Measurements from ENCODE around the gene DCTN3.

The DCTN3 gene

GRCh38 chr9:34623374-34624235 is 3.3 kb upstream of the DCTN3 start:
- DNase-seq (ENCODE audit: low read depth in 2 of 2): no peak

- no peak for DNase-seq (ENCODE audit: low read depth in 2 of 2)
These were observed 5.2 kb downstream of the DCTN3 start for GRCh38 chr9:34615132-34615531.

GRCh38 chr9:34612788-34613390 is 7.4 kb downstream of the DCTN3 start:
- DNase-seq (ENCODE audit: low read depth in 2 of 2): peak; percentile 38 to 52

- DNase-seq (ENCODE audit: low read depth in 2 of 2): peak; percentile 73 to 81
These were observed 8.2 kb downstream of the DCTN3 start, which contains the start of gene RPP25L for GRCh38 chr9:34611811-34612787. Gene RPP25L (minus strand): TSS chr9:34612097. CDS start chr9:34611296, 801 bp downstream.

GRCh38 chr9:34611251-34611810 is 9.0 kb downstream of the DCTN3 start:
- no peak for DNase-seq (ENCODE audit: low read depth in 2 of 2)

- no peak for DNase-seq (ENCODE audit: low read depth in 2 of 2)
These were observed 9.7 kb downstream of the DCTN3 start for GRCh38 chr9:34610434-34611206.

GRCh38 chr9:34607331-34607730 is 13.0 kb downstream of the DCTN3 start:
- no peak for DNase-seq (ENCODE audit: low read depth in 2 of 2)

- DNase-seq (ENCODE audit: low read depth in 2 of 2): no peak
These were observed 13.4 kb downstream of the DCTN3 start for GRCh38 chr9:34606905-34607304.

- DNase-seq (ENCODE audit: low read depth in 2 of 2): no peak
These were observed 14.1 kb downstream of the DCTN3 start for GRCh38 chr9:34606190-34606589.

- DNase-seq (ENCODE audit: low read depth in 2 of 2): peak; percentile 54 to 61
These were observed 16.6 kb downstream of the DCTN3 start for GRCh38 chr9:34603610-34604231.

GRCh38 chr9:34601937-34602573 is 18.2 kb downstream of the DCTN3 start:
- DNase-seq (ENCODE audit: low read depth in 2 of 2): no peak

- DNase-seq (ENCODE audit: low read depth in 2 of 2): no peak
These were observed 19.4 kb downstream of the DCTN3 start for GRCh38 chr9:34600908-34601307.

GRCh38 chr9:34599546-34599945 is 20.7 kb downstream of the DCTN3 start:
- DNase-seq (ENCODE audit: low read depth in 2 of 2): no peak

GRCh38 chr9:34594177-34594576 is 26.1 kb downstream of the DCTN3 start:
- DNase-seq (ENCODE audit: low read depth in 2 of 2): no peak

- no peak for DNase-seq (ENCODE audit: low read depth in 2 of 2)
These were observed 27.2 kb downstream of the DCTN3 start for GRCh38 chr9:34592895-34593601.

GRCh38 chr9:34591917-34592866 is 28.1 kb downstream of the DCTN3 start:
- no peak for DNase-seq (ENCODE audit: low read depth in 2 of 2)

- peak; percentile 64 to 71 for DNase-seq (ENCODE audit: low read depth in 2 of 2)
These were observed 28.9 kb downstream of the DCTN3 start for GRCh38 chr9:34591248-34591916.

Measured in stimulated activated CD8-positive, alpha-beta memory T cell treated with anti-CD3 and anti-CD28 coated beads, Interleukin-15, amount 100 ng/mL, for 48 hours (primary cell).